Lung (tissue), 12 donors: Measurements from ENCODE around the gene LRRC15. TPM values are rescaled to one million over a fixed set of nuclear protein-coding genes. Genes with fewer than 3 reads are reported as not detected.

Experiments
- ATAC-seq: fragments of 200-7000 bp; cut with Tn5 transposase; one replicate; pipeline ENCODE4 v1.9.1; 2020; ENCODE audit warnings: moderate number of reproducible peaks; ENCODE audit not compliant: insufficient read depth, low FRiP score
- DNase-seq, 3 donors: peaks; one replicate each; pipeline ENCODE4 v3.0.0-alpha.2; 2013 to 2017
- H3K27ac ChIP-seq, 2 donors: one replicate each; pipeline ENCODE4 v1.5.1; 2013; ENCODE audit warnings: mild to moderate bottlenecking in 2 of 2, moderate library complexity in 2 of 2, control low read depth in 1 of 2, inconsistent platforms in 1 of 2, low read depth in 1 of 2, low read length in 1 of 2
- H3K27me3 ChIP-seq, 3 donors: one replicate each; pipeline ENCODE4 v1.5.1; 2013; ENCODE audit warnings: low read length in 2 of 3; ENCODE audit not compliant: control insufficient read depth in 3 of 3, insufficient read depth in 3 of 3
- H3K36me3 ChIP-seq, 4 donors: one replicate each; pipeline ENCODE4 v1.5.1; 2013; ENCODE audit warnings: low read length in 4 of 4, mild to moderate bottlenecking in 1 of 4, moderate library complexity in 1 of 4; ENCODE audit not compliant: control insufficient read depth in 4 of 4, insufficient read depth in 4 of 4
- H3K4me1 ChIP-seq, 5 donors: one replicate each; pipeline ENCODE4 v1.5.1; 2013; ENCODE audit warnings: low read length in 5 of 5, mild to moderate bottlenecking in 2 of 5, moderate library complexity in 1 of 5; ENCODE audit not compliant: control insufficient read depth in 5 of 5, insufficient read depth in 5 of 5
- H3K4me3 ChIP-seq: one replicate; pipeline ENCODE4 v1.5.1; 2013; ENCODE audit warnings: mild to moderate bottlenecking, control low read depth, moderate library complexity
- H3K9ac ChIP-seq, 2 donors: one replicate each; pipeline ENCODE4 v1.5.1; 2013; ENCODE audit warnings: low read length in 2 of 2, control low read depth in 1 of 2; ENCODE audit not compliant: insufficient read depth in 1 of 2
- H3K9me3 ChIP-seq, 4 donors: one replicate each; pipeline ENCODE4 v1.5.1; 2013; ENCODE audit warnings: low read length in 3 of 4, mild to moderate bottlenecking in 1 of 4, moderate library complexity in 1 of 4; ENCODE audit not compliant: control insufficient read depth in 4 of 4, insufficient read depth in 3 of 4
- CTCF ChIP-seq: IDR thresholded peaks from 2 replicates; pipeline ENCODE4 v1.5.1; 2012; ENCODE audit warnings: mild to moderate bottlenecking; ENCODE audit errors: control extremely low read depth, extremely low read depth
- WGBS, 2 donors: extraction: QIAGEN DNeasy Blood & Tissue Kit; methylation state at CpG; one replicate each; pipeline ENCODE4 v1.1.7; 2013; 5-methylcytosine and 5-hydroxymethylcytosine counted together
- polyA plus RNA-seq, 2 donors: library from polyadenylated mRNA; stranded (reverse); fragments of 200-250 nt; gene quantifications; one replicate each; pipeline ENCODE4 v1.2.1, GENCODE V29; 2013
- total RNA-seq, 2 donors: library from RNA; depleted of rRNA in 1 of 2; stranded (reverse); fragments of >200 nt in 1 of 2; gene quantifications; one replicate each; pipeline ENCODE4 v1.2.1, GENCODE V29; 2014 to 2021
- donor health status: control.
- donor health status: control.
- donor health status: Bipolar disorder and iron deficiency.
- donor health status: healthy.
- donor health status: DM: yes; HTN: yes; CAD: no.

The LRRC15 gene
- total and polyA plus RNA-seq, 4 donors: 0.06 to 1.2 (median 0.07) TPM

- H3K4me1 ChIP-seq: peaks cover 0 to 13% (median 0%) of the 10 kb centered on the region in 5 donors
- no peak for ATAC-seq
- WGBS, 2 donors: 70 to 82% methylated on average over 10 of the region's 10 CpGs
- DNase-seq: no peak
- H3K9me3 ChIP-seq: no peaks in the 10 kb centered on the region
- no peak overlapping the region for H3K27ac ChIP-seq
- H3K9ac ChIP-seq: no peak overlapping the region
- no peaks in the 10 kb centered on the region for H3K36me3 ChIP-seq
- peaks cover 0 to 13% (median 4%) of the 10 kb centered on the region in 3 donors for H3K27me3 ChIP-seq
- no peak overlapping the region for H3K4me3 ChIP-seq
- no peak for TF ChIP-seq CTCF
Observed at GRCh38 chr3:194330160-194330559, 39.4 kb downstream of the LRRC15 start.

GRCh38 chr3:194329583-194329965 lies 40.0 kb downstream of the LRRC15 start:
- no peak overlapping the region for H3K9ac ChIP-seq
- peaks cover 0 to 13% (median 4%) of the 10 kb centered on the region in 3 donors for H3K27me3 ChIP-seq
- H3K4me3 ChIP-seq: no peak overlapping the region
- no peak for TF ChIP-seq CTCF
- ATAC-seq (no peak), DNase-seq (no peak)
- H3K36me3 ChIP-seq: no peaks in the 10 kb centered on the region
- 86% methylated on average over 7 of the region's 7 CpGs for WGBS, 2 donors
- H3K4me1 ChIP-seq: peaks cover 0 to 13% (median 0%) of the 10 kb centered on the region in 5 donors
- H3K27ac ChIP-seq: no peak overlapping the region
- no peaks in the 10 kb centered on the region for H3K9me3 ChIP-seq

GRCh38 chr3:194328942-194329582 lies 40.5 kb downstream of the LRRC15 start:
- DNase-seq (no peak), ATAC-seq (no peak)
- no peak overlapping the region for H3K4me3 ChIP-seq
- H3K9ac ChIP-seq: no peak overlapping the region
- H3K27me3 ChIP-seq: peaks cover 0 to 13% (median 4%) of the 10 kb centered on the region in 3 donors
- H3K4me1 ChIP-seq: peaks cover 0 to 17% (median 0%) of the 10 kb centered on the region in 5 donors
- no peak for TF ChIP-seq CTCF
- H3K9me3 ChIP-seq: no peaks in the 10 kb centered on the region
- H3K27ac ChIP-seq: no peak overlapping the region
- H3K36me3 ChIP-seq: no peaks in the 10 kb centered on the region
- WGBS, 2 donors: 86 to 87% methylated on average over 14 of the region's 14 CpGs
